Stimulated activated CD4-positive, alpha-beta T cell treated with anti-CD3 and anti-CD28 coated beads, Interleukin-4, amount 100 ng/mL, for 48 hours (primary cell): Measurements from ENCODE around the gene LRRFIP1.
"Not testable (repeated sequence)": the region's sequence is repeated elsewhere in the genome, so short reads cannot be mapped to it uniquely, and the experiment has no call there.

Experiments used
- DNase-seq, 2 donors: peaks; one replicate each; pipeline ENCODE4 v3.0.0-alpha.2; 2020; ENCODE audit warnings: low read depth in 2 of 2

Gene LRRFIP1

GRCh38 chr2:237597196-237598145 lies 29.9 kb upstream of the LRRFIP1 start:
- no peak for DNase-seq

- DNase-seq: no peak
These were observed 28.7 kb upstream of the LRRFIP1 start for GRCh38 chr2:237598468-237599208.

DNA sequence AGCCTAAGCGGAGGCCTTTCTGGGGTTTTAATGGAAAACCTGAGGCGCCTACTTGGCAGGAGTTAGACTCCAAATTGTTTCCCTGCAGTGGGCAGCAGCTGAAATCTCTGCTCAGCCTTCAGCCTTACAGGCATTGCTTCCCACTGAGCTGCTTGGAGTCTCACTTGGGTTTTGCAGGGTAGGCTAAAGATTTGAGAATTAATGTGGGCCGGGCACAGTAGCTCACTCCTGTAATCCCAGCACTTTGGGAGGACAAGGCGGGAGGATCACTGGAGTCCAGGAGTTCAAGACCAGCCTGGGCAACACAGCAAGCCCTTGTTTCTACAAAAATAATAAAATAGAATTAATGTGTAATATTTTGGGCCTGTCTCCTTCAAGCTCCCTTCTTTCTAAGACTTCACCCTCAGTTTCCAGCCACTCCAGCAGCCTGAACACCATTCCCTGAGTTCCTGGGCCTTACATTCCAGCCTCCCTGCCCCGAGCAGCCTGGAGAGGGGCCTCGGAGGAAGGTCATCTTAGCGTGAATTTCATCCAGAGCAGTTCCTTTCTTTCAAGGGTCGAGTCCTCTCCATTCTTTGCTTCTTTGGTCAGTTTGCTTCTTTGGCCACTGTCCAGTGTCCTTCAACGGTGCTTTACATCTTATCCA lies 27.8 kb upstream of the LRRFIP1 start:
- no peak for DNase-seq

DNA sequence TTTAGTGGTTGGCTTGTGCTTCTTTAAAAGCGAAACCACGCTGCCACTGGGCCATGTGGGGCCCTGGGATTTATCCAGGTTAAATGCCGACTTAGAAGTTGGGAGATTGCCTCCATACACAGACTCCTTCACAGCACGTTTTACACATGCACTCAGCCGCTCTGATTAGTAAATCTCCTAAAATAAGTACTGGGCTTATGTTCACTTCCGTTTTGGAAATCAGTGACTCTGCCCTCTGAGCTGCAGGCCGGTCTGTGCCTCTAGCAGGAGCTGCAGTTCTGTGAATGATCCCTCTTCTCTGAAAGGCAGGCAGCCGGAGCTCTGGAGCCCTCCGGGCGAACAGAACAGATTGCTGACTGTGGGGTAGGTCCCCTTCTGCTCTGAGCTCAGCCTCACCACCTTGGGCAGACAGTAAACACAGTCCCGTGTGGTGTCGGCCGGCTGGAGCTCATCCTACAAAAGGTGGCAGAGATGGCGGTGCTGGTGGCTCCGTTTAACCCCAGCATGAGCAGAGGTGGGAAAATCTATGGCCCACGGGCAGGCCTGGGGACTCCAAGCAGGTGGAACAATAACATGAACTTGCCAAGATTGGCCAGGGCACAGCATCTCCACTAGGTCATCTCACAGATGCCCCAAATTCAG lies 27.1 kb upstream of the LRRFIP1 start:
- no peak for DNase-seq

- DNase-seq: no peak
These were observed 25.8 kb upstream of the LRRFIP1 start for GRCh38 chr2:237601453-237602116.

DNA sequence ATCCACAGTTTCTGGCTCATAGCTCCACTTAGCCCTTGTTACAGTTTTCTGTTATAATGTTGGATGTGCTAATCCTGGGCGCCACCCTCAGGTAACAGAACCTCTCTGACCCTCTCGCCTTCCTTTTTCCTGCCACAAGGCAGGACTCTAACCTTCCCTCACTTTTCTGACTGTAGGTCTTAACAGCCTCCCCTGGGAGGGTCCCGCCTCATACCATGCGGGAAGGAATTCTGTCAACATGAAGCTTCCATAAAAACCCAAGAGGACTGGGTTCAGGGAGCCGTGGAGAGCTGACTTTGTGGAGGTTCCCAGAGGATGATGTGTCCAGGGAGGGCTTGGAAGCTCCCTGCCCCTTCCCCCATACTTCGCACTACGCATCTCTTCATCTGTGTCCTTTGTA lies 25.0 kb upstream of the LRRFIP1 start:
- no peak for DNase-seq

DNA sequence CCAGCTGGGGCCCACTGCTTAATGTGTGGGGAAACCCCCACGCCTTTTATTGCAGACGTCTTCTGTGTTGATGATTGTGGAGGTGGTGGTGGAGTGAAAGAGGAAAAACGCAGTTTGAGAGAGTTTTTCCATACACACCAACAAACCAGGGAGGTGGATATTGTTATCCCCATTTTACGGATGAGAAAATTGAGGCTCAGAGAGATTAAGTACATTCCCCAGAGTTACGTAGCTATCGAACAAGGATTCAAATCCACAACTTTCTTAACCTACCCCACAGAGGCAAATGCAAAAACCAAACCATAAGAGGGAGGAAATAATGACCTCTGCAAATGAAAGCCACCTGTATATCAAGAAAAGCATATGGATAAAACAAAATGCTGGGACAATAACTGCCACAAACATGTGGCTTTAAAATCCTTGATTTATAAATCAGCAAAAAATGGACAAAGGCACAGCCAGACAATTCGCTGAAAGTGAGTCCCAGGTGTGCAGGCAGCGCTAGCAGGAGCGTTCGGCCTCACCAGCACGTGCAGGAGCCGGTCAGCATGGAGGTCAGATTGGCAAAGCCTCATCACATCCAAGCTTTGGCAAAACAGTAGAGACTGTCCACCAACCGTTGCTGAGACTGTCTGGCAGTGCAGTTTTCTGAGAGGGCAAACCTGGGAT lies 24.2 kb upstream of the LRRFIP1 start:
- no peak for DNase-seq

- no peak for DNase-seq
These were observed 23.5 kb upstream of the LRRFIP1 start for GRCh38 chr2:237603718-237604362.

DNA sequence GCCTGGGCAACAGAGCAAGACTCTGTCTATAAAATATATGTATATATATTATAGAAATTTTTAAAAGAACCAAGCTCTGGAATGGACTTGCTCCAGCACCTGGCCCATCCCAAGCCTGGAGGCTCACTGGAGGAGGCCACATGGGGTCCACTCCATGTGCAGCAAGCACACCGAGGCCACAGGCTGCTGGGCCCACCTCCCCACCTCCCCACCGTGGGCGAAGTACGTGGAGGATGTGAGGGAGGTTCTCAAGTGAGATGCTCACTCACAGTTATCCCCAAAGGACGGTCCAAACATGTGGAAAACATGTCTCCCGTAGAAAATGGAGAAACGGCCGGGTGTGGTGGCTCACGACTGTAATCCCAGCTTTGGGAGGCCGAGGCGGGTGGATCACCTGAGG lies 23.0 kb upstream of the LRRFIP1 start:
- no peak for DNase-seq

DNA sequence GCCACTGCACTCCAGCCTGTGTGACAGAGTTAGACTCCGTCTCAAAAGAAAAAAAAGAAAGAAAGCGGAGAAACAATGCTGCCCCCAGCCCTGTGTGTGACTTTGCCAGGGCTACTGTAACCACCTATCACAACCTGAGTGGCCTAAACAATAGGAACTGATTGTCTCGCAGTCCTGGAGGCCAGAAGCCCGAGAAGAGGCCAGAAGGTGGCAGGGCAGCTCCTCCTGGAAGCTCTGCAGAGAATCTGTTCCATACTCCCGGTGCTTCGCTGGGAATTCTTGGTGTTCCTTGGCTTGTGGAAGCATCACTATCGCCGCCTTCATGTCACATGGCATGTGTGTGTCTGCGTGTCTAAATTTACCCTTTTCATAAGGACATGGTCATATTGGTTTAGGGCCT lies 22.4 kb upstream of the LRRFIP1 start:
- no peak for DNase-seq

GRCh38 chr2:237606522-237606921 lies 20.9 kb upstream of the LRRFIP1 start:
- not testable (repeated sequence) for DNase-seq

- no peak for DNase-seq
These were observed 14.6 kb upstream of the LRRFIP1 start for GRCh38 chr2:237612527-237613357.

GRCh38 chr2:237613679-237614078 lies 13.7 kb upstream of the LRRFIP1 start:
- DNase-seq: no peak

DNA sequence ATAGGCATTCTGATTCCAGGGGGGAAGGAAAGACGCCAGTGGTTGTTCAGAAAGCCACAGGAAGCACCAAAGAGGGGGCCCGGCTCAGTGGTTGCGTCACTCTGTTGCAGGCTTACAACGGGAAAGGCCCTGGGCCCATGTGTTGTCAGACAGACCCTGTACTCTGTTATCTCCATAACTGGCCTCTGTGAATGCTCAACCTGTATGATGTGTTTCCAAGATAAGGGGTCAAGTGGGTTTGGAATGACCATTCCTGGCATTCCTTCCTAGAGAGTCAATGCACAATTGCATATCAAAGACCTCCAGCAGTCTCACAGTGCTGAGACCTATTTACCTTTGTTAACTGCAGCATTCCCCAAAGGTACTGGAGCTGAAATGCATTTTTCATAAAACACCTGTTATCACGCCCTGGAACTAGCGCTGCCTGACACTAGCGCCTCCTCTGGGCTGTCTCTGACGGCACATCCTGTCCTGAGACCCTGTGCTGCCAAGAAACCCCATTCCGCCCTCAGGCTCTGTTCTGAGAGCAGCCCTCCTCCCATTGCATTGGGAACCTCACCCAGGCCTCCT lies 13.2 kb upstream of the LRRFIP1 start:
- no peak for DNase-seq

DNA sequence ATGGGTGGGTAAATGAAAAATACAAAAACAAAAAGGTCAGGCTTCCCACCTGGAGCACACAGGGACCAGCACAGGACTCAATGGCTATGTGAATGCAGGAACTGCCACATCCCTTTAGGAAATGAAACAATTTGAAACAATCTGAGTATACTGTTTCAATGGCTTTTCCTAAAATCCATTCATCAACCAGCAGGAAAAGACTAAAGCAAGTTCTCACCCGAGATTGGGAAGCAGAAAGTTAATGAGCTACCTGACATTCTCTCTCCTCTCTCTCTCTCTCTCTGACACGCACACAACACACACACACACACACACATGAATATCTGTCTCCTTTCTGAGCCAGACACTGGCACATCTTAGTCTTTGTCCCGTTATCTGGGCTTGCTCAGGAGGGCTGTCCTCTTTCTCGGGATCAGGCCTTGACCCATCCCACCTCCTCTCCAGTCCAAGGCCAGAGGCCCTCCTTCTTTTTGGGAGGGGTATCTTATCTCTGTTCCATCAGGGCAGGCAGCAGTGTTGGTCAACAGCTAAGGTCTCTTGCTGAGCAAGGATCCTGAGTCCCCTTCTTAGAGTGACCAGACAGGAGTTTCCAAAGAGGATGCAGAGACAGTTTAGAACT lies 11.6 kb upstream of the LRRFIP1 start:
- no peak for DNase-seq

- no peak for DNase-seq
These were observed 11.0 kb upstream of the LRRFIP1 start for GRCh38 chr2:237616373-237616733.

DNA sequence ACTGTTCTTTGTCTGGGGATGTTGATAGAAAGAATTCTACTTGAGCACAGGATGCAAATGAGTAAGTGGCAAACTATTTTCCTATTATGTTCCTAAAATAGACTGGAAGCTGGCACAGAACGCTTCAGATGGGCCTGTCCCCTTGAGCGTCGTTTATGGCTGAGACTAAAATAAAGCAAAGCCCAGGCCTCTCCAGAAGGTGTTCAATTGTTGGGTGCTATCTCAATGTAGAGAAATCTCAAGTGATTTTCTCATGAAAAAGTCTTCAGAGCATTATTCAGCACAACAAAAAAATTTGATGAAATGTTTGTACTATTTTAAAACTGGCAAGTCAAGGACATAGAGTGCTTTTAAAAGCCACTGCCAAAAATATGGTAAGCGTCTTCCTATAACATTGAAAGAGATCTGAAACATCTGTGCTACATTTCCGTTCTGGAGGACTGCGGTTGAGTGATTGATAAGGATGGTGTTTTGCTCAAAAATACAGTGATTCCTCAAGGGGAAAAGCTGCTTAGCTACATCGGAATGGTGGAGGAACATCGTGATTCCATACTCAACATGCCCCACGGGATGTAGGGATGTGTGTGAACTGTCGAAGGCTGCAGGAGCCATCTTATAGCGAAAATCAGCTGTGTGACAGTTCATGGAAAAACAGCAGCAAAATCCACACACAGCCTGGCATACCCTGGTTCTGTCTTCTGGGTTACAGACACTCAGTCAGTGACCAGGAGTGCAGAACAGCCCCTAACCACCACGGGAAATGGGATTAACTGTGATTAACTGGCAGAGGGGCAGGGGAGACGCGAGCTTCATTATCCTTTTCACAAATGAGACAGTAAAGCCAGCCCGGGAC lies 10.4 kb upstream of the LRRFIP1 start:
- no peak for DNase-seq

DNA sequence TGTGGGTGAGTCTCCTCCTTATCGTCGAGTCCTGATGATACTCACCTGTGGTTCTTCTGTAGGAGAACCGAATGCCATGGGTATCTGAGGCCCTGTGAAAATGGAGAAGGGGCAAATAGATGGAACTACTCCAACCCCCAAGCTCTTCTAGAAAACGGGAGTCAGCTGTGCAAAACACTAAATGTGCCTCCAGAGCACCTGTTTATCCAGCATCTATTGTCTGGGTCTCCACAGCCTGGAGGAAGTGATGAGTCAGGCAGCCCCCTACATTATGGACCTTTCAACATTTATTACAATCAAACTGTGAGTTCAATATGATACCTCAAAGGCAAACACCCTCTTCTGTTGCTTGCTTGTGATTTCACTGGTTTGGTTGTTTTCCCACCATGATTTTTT lies 9.8 kb upstream of the LRRFIP1 start:
- no peak for DNase-seq
